Smooth muscle cell (in vitro differentiated cells): ENCODE data around the gene CACNG5. TPM values are rescaled to one million over a fixed set of nuclear protein-coding genes. Genes with fewer than 3 reads are reported as not detected.

Experiments used
- DNase-seq: peaks from one replicate; lab custom pipeline; 2025; ENCODE audit not compliant: unreplicated experiment; lab: John Stamatoyannopoulos, UW
- H2AFZ ChIP-seq: fragments of 200-600 bp; sonication (generic); 2 replicates; pipeline ENCODE4 v1.6.0; 2016; ENCODE audit warnings: antibody characterized with exemption, low read depth, mild to moderate bottlenecking
- H3F3A ChIP-seq: fragments of 200-600 bp; sonication (generic); 2 replicates; pipeline ENCODE4 v1.6.0; 2017; ENCODE audit warnings: antibody characterized with exemption, low read depth
- H3K27ac ChIP-seq: fragments of 200-600 bp; sonication (generic); 2 replicates; pipeline ENCODE4 v1.5.1; 2016; ENCODE audit warnings: low read depth, mild to moderate bottlenecking
- H3K27me3 ChIP-seq: fragments of 200-600 bp; sonication (generic); 2 replicates; pipeline ENCODE4 v1.6.1; 2016; ENCODE audit warnings: low read depth, mild to moderate bottlenecking
- H3K36me3 ChIP-seq: fragments of 200-600 bp; sonication (generic); 2 replicates; pipeline ENCODE4 v1.5.1; 2016; ENCODE audit warnings: low read depth
- H3K4me1 ChIP-seq: fragments of 200-600 bp; sonication (generic); 2 replicates; pipeline ENCODE4 v1.5.1; 2016; ENCODE audit warnings: low read depth
- H3K4me2 ChIP-seq: fragments of 200-600 bp; sonication (generic); 2 replicates; pipeline ENCODE4 v1.6.0; 2016; ENCODE audit warnings: mild to moderate bottlenecking
- H3K4me3 ChIP-seq: fragments of 200-600 bp; sonication (generic); 2 replicates; pipeline ENCODE4 v1.5.1; 2016; ENCODE audit warnings: mild to moderate bottlenecking
- H3K79me2 ChIP-seq: fragments of 200-600 bp; sonication (generic); 2 replicates; pipeline ENCODE4 v1.6.0; 2016; ENCODE audit warnings: low read depth, mild to moderate bottlenecking
- H3K9ac ChIP-seq: fragments of 200-600 bp; sonication (generic); 2 replicates; pipeline ENCODE4 v1.6.0; 2016; ENCODE audit warnings: low read depth
- H3K9me3 ChIP-seq: fragments of 200-600 bp; sonication (generic); replicated peaks from 2 replicates; pipeline ENCODE4 v1.5.1; 2016; ENCODE audit warnings: low read depth
- H4K20me1 ChIP-seq: fragments of 200-600 bp; sonication (generic); 2 replicates; pipeline ENCODE4 v1.6.0; 2016; ENCODE audit warnings: low read depth
- CTCF ChIP-seq: fragments of 200-600 bp; sonication (generic); IDR thresholded peaks from 2 replicates; pipeline ENCODE4 v1.5.1; 2017; ENCODE audit warnings: borderline replicate concordance, mild to moderate bottlenecking, antibody characterized with exemption; ENCODE audit not compliant: insufficient read depth, poor library complexity, severe bottlenecking
- WGBS: methylation state at CpG from one replicate; pipeline ENCODE4 v1.1.7; 2016; ENCODE audit warnings: low lambda C conversion rate; 5-methylcytosine and 5-hydroxymethylcytosine counted together
- polyA plus RNA-seq: library from polyadenylated mRNA; unstranded; fragments of >200 nt; fragmentation: Nextera tagmentation; extraction: Ambion mirVana; gene quantifications from 2 replicates; pipeline ENCODE4 v1.2.1, GENCODE V29; 2016
- total RNA-seq: library from RNA; depleted of rRNA; stranded (reverse); fragments of >200 nt; gene quantifications from 2 replicates; pipeline ENCODE4 v1.2.3, GENCODE V29; 2014

CACNG5 gene
- total and polyA plus RNA-seq, 2 experiments from 2014 or later: not detected

GRCh38 chr17:66849851-66850580 lies 15.1 kb downstream of the CACNG5 start:
- 91% methylated on average over 4 of the region's 4 CpGs for WGBS
- no peak overlapping the region for H3K4me2 ChIP-seq
- no peaks in the 10 kb centered on the region for H4K20me1 ChIP-seq
- H3K4me3 ChIP-seq: no peak overlapping the region
- H3K4me1 ChIP-seq: no peaks in the 10 kb centered on the region
- H3K79me2 ChIP-seq: no peaks in the 10 kb centered on the region
- no peak overlapping the region for H3K27ac ChIP-seq
- TF ChIP-seq CTCF: no peak
- DNase-seq: no peak
- no peak overlapping the region for H3K9ac ChIP-seq
- no peaks in the 10 kb centered on the region for H3K27me3 ChIP-seq
- H2AFZ ChIP-seq: no peak overlapping the region
- no peaks in the 10 kb centered on the region for H3K9me3 ChIP-seq
- no peaks in the 10 kb centered on the region for H3F3A ChIP-seq
- H3K36me3 ChIP-seq: no peaks in the 10 kb centered on the region

GRCh38 chr17:66850692-66851091 lies 15.8 kb downstream of the CACNG5 start:
- Histone ChIP-seq H3K4me3 (no peak overlapping the region), H3K27me3 (no peaks in the 10 kb centered on the region), H3K79me2 (no peaks in the 10 kb centered on the region), H2AFZ (no peak overlapping the region), H3K9ac (no peak overlapping the region), H3K9me3 (no peaks in the 10 kb centered on the region), H3K4me2 (no peak overlapping the region), H3K4me1 (no peaks in the 10 kb centered on the region), H3K27ac (no peak overlapping the region), H4K20me1 (no peaks in the 10 kb centered on the region), H3F3A (no peaks in the 10 kb centered on the region), H3K36me3 (no peaks in the 10 kb centered on the region)
- DNase-seq: no peak
- no peak for TF ChIP-seq CTCF
- WGBS: 87% methylated on average over 3 of the region's 3 CpGs

- no peak for DNase-seq
- Histone ChIP-seq H3K9ac (no peak overlapping the region), H3F3A (no peaks in the 10 kb centered on the region), H3K9me3 (no peaks in the 10 kb centered on the region), H2AFZ (no peak overlapping the region), H3K27me3 (peaks cover 4% of the 10 kb centered on the region), H4K20me1 (no peaks in the 10 kb centered on the region), H3K4me1 (no peaks in the 10 kb centered on the region), H3K4me2 (no peak overlapping the region), H3K27ac (no peak overlapping the region), H3K79me2 (no peaks in the 10 kb centered on the region), H3K4me3 (no peak overlapping the region), H3K36me3 (no peaks in the 10 kb centered on the region)
- WGBS: 74% methylated on average over 10 of the region's 10 CpGs
- TF ChIP-seq CTCF: peak; percentile 6
Observed at GRCh38 chr17:66855204-66855603, 20.3 kb downstream of the CACNG5 start.
